ENCODE measurements around the gene TTLL12.

DNA sequence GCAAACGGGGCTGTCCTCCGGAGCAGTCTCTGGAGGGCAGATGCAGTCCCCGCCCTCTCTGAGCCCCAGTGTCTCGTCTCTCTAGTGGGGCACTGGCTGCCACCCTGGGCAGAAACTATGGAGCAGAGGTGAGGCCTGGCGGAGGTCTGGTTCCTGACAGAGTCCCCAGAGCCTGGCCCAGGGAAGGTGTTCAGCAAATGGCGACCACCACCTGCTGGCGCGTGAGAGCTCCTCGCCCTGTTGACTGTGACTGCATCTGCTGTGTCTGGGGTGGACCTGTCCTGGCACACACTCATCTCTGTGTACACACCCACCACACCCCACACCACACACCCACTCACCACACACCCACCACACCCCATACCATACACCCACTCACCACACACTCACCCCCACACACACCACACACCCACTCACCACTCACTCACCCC is 18.3 kb upstream of the TTLL12 start:
- TF ChIP-seq, protein P1, sequence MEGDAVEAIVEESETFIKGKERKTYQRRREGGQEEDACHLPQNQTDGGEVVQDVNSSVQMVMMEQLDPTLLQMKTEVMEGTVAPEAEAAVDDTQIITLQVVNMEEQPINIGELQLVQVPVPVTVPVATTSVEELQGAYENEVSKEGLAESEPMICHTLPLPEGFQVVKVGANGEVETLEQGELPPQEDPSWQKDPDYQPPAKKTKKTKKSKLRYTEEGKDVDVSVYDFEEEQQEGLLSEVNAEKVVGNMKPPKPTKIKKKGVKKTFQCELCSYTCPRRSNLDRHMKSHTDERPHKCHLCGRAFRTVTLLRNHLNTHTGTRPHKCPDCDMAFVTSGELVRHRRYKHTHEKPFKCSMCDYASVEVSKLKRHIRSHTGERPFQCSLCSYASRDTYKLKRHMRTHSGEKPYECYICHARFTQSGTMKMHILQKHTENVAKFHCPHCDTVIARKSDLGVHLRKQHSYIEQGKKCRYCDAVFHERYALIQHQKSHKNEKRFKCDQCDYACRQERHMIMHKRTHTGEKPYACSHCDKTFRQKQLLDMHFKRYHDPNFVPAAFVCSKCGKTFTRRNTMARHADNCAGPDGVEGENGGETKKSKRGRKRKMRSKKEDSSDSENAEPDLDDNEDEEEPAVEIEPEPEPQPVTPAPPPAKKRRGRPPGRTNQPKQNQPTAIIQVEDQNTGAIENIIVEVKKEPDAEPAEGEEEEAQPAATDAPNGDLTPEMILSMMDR (IDR thresholded peaks at IDR 0.05; ENCODE audit: low read depth, low read length, poor library complexity, severe bottlenecking) = no peak
- TF ChIP-seq EZH2phosphoT487 (IDR thresholded peaks at IDR 0.05; ENCODE audit: borderline replicate concordance, low read length) = no peak
